GM21576 (cell line): ENCODE data around the gene CRMP1.

ENCODE experiments used
- ATAC-seq: cut with Tn5 transposase; IDR thresholded peaks from one replicate; pipeline ENCODE4 v1.9.1; 2021; ENCODE audit warnings: mild to moderate bottlenecking, moderate library complexity; ENCODE audit not compliant: unreplicated experiment

The CRMP1 gene

GRCh38 chr4:5921101-5921980 lies 28.5 kb upstream of the CRMP1 start:
- ATAC-seq: no peak

GRCh38 chr4:5919571-5919970 lies 26.7 kb upstream of the CRMP1 start:
- no peak for ATAC-seq

GRCh38 chr4:5919044-5919443 lies 26.2 kb upstream of the CRMP1 start:
- no peak for ATAC-seq

- no peak for ATAC-seq
Measured at GRCh38 chr4:5918331-5918985, 25.6 kb upstream of the CRMP1 start.

- ATAC-seq: no peak
Measured at GRCh38 chr4:5917672-5918071, 24.8 kb upstream of the CRMP1 start.

- no peak for ATAC-seq
Measured at GRCh38 chr4:5916229-5916628, 23.3 kb upstream of the CRMP1 start.

GRCh38 chr4:5913454-5913853 lies 20.6 kb upstream of the CRMP1 start:
- ATAC-seq: no peak

- no peak for ATAC-seq
Measured at GRCh38 chr4:5912614-5913019, 19.7 kb upstream of the CRMP1 start.

- ATAC-seq: no peak
Measured at GRCh38 chr4:5908876-5909427, 16.1 kb upstream of the CRMP1 start.

- no peak for ATAC-seq
Measured at GRCh38 chr4:5906191-5906590, 13.3 kb upstream of the CRMP1 start.

- no peak for ATAC-seq
Measured at GRCh38 chr4:5905714-5906113, 12.8 kb upstream of the CRMP1 start.

- ATAC-seq: no peak
Measured at GRCh38 chr4:5900844-5901243, 8.0 kb upstream of the CRMP1 start.

- ATAC-seq: no peak
Measured at GRCh38 chr4:5899881-5900280, 7.0 kb upstream of the CRMP1 start.

GRCh38 chr4:5899396-5899795 lies 6.5 kb upstream of the CRMP1 start:
- no peak for ATAC-seq

GRCh38 chr4:5897674-5898073 lies 4.8 kb upstream of the CRMP1 start:
- no peak for ATAC-seq

GRCh38 chr4:5895287-5895686 lies 2.4 kb upstream of the CRMP1 start:
- no peak for ATAC-seq

GRCh38 chr4:5894266-5894665 lies 1.4 kb upstream of the CRMP1 start:
- no peak for ATAC-seq

- ATAC-seq: no peak
Measured at GRCh38 chr4:5893591-5893990, 705 bp upstream of the CRMP1 start.

- ATAC-seq: no peak
Measured at GRCh38 chr4:5892323-5893003, 423 bp downstream of the CRMP1 start.

GRCh38 chr4:5891563-5892322 lies 1.1 kb downstream of the CRMP1 start:
- no peak for ATAC-seq
